Ovary (tissue), 9 donors: ENCODE results near the gene NMUR2. TPM values are rescaled to one million over a fixed set of nuclear protein-coding genes. Genes with fewer than 3 reads are reported as not detected.

ENCODE experiments used
- DNase-seq, 5 donors: peaks; one replicate each; pipeline ENCODE4 v3.0.0-alpha.2; 2019 to 2020
- H3K27ac ChIP-seq, 2 donors: fragments of 200-600 bp; one replicate each; pipeline versions ENCODE4 v1.5.1 to v1.8.0; 2019 to 2022
- H3K27me3 ChIP-seq: fragments of 200-600 bp; one replicate; pipeline ENCODE4 v1.8.0; 2022
- H3K36me3 ChIP-seq: fragments of 200-600 bp; sonication (generic); one replicate; pipeline ENCODE4 v1.5.1; 2019
- H3K4me1 ChIP-seq: one replicate; pipeline ENCODE4 v1.8.1; 2013; ENCODE audit warnings: mild to moderate bottlenecking, moderate library complexity; ENCODE audit not compliant: insufficient read depth
- H3K4me3 ChIP-seq: fragments of 200-600 bp; sonication (generic); one replicate; pipeline ENCODE4 v1.5.1; 2017
- H3K9me3 ChIP-seq, 2 donors: fragments of 200-600 bp in 1 of 2; sonication (generic) in 1 of 2; one replicate each; pipeline versions ENCODE4 v1.5.1 to v1.8.1; 2013 to 2019; ENCODE audit warnings: mild to moderate bottlenecking in 1 of 2, moderate library complexity in 1 of 2
- EP300 ChIP-seq: sonication (generic); formaldehyde crosslinking; IDR thresholded peaks from one replicate; pipeline ENCODE4 v1.6.1; 2017; ENCODE audit warnings: antibody characterized with exemption
- POLR2A ChIP-seq: fragments of 450-650 bp; IDR thresholded peaks from one replicate; pipeline ENCODE4 v1.6.1; 2017; ENCODE audit warnings: antibody characterized with exemption, mild to moderate bottlenecking, moderate library complexity
- WGBS, 3 donors: extraction: QIAGEN DNeasy Blood & Tissue Kit in 1 of 3; methylation state at CpG; one replicate each; pipeline versions ENCODE4 v1.1.5 to v1.1.7; 2013 to 2017; 5-methylcytosine and 5-hydroxymethylcytosine counted together
- intact Hi-C, 4 donors: fragments of 100-400 bp; cut with DNase I; formaldehyde crosslinking; loops; one replicate each; pipeline versions ENCODE4 v1.11.0 to v1.15.1; 2022 to 2023
- polyA plus RNA-seq, 2 donors: library from polyadenylated mRNA; stranded (reverse); fragments of 200-250 nt in 1 of 2; fragments of 350-450 nt in 1 of 2; fragmentation: Illumina TruSeq in 1 of 2; extraction: RNeasy Lipid Tissue Mini Kit (QIAGEN cat#74804) in 1 of 2; gene quantifications; one replicate each; pipeline ENCODE4 v1.2.3, GENCODE V29; 2013 to 2014
- total RNA-seq, 7 donors: library from RNA; depleted of rRNA in 2 of 7; stranded (reverse); fragments of >200 nt in 2 of 7; fragmentation: NEBNext Ultra II Directional in 3 of 7; extraction: Animal tissue kit (Norgen Biotek cat#: 25700) in 3 of 7; gene quantifications; one replicate each; pipeline versions ENCODE4 v1.1.0 to v1.2.4, GENCODE V29; 2016 to 2023
- TF ChIP-seq, protein P1 (sequence below), 3 donors: fragments of 450-650 bp in 2 of 3; fragments of 200-600 bp in 1 of 3; IDR thresholded peaks; one replicate each; pipeline versions ENCODE4 v1.5.1 to v1.8.0; 2016 to 2022; ENCODE audit warnings: antibody characterized with exemption in 3 of 3, mild to moderate bottlenecking in 1 of 3
- donor health status: DM: no; HTN: no; CAD: no; lungs with moderate emphysema.
- donor health status: DM: no; HTN: no; CAD: no.
- donor health status: Bipolar disorder and iron deficiency.
- donor health status: DM: yes; HTN: yes; CAD: no.
- donor health status: DM: no; HTN: no; CAD: no.
- donor health status: DM: yes; HTN: yes; CAD: no.

The NMUR2 gene
- total and polyA plus RNA-seq, 9 donors: 0.13 to 0.15 TPM; not detected in 7

DNA sequence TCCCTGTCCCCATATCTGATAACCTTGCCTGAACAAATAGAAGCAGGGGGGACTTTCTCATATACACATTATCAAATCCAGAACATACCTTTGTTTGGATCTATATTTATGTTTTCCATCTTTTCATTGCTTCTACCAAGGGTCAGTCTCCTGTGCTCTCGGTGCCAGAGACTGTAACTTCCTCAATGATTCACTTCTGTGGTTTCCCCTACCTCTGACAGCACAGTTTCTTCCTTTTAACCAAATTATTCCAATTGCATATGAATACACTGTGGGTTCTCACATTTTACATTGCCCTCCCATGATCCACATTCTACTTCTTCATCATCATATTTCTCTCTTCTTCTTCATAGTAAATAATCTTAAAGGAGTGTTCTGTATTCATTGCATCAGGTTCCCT lies 32.2 kb downstream of the NMUR2 start:
- no peak overlapping the region for H3K4me3 ChIP-seq
- H3K9me3 ChIP-seq: no peaks in the 10 kb centered on the region
- H3K27me3 ChIP-seq: no peaks in the 10 kb centered on the region
- WGBS, 3 donors: 67 to 78% (median 70%) methylated on average over 1 of the region's 1 CpG
- TF ChIP-seq, protein P1, sequence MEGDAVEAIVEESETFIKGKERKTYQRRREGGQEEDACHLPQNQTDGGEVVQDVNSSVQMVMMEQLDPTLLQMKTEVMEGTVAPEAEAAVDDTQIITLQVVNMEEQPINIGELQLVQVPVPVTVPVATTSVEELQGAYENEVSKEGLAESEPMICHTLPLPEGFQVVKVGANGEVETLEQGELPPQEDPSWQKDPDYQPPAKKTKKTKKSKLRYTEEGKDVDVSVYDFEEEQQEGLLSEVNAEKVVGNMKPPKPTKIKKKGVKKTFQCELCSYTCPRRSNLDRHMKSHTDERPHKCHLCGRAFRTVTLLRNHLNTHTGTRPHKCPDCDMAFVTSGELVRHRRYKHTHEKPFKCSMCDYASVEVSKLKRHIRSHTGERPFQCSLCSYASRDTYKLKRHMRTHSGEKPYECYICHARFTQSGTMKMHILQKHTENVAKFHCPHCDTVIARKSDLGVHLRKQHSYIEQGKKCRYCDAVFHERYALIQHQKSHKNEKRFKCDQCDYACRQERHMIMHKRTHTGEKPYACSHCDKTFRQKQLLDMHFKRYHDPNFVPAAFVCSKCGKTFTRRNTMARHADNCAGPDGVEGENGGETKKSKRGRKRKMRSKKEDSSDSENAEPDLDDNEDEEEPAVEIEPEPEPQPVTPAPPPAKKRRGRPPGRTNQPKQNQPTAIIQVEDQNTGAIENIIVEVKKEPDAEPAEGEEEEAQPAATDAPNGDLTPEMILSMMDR (IDR thresholded peaks at IDR 0.05): no peak
- TF ChIP-seq POLR2A: no peak
- peaks cover 2% of the 10 kb centered on the region for H3K4me1 ChIP-seq
- intact Hi-C loops: no loop called here
- no peak overlapping the region for H3K27ac ChIP-seq
- H3K36me3 ChIP-seq: no peaks in the 10 kb centered on the region
- no peak for DNase-seq

DNA sequence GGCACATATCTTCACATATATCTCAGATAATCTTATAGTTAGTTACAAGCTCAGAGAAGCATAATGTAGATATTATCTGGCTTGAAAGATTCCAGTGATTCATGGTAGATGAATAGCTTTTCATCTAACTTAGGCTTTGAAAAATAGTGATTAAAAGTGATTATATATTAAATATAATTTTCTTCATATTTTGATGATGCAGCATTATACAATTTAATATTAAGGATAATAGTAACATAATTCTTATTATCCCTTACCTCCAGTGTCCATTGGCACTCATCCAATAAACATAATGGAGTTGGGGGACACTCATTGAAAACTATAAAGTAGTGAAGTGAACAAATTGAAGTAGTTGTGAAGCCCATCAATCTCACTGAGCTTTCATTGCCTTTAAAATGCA lies 35.8 kb downstream of the NMUR2 start:
- H3K36me3 ChIP-seq: no peaks in the 10 kb centered on the region
- no peak overlapping the region for H3K27ac ChIP-seq
- H3K4me1 ChIP-seq: no peaks in the 10 kb centered on the region
- H3K27me3 ChIP-seq: no peaks in the 10 kb centered on the region
- no peaks in the 10 kb centered on the region for H3K9me3 ChIP-seq
- intact Hi-C loops: no loop called here
- no peak for TF ChIP-seq EP300
- TF ChIP-seq, protein P1 (IDR thresholded peaks at IDR 0.05): no peak
- no peak overlapping the region for H3K4me3 ChIP-seq
- DNase-seq: no peak

DNA sequence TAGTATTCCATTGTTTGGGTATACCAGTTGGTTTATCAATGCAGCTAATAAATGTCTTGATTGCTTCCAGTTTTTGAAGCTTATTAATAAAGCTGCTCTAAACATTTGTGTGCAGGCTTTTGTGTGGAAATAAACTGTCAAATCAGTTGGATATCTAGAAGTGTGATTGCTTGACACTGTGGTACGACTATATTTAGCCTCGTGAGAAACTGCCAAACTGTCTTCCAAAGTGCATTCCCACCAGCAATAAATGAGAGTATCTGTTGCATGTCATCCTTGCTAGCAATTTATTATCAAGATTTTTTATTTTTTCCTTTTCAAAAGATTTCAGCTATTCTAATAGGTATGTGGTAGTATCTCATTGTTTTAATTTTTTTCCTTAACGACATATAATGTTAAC lies 37.5 kb downstream of the NMUR2 start:
- intact Hi-C loops: no loop called here
- Histone ChIP-seq H3K27ac (no peak overlapping the region), H3K36me3 (no peaks in the 10 kb centered on the region), H3K4me1 (no peaks in the 10 kb centered on the region), H3K9me3 (no peaks in the 10 kb centered on the region), H3K4me3 (no peak overlapping the region), H3K27me3 (no peaks in the 10 kb centered on the region)
- TF ChIP-seq EP300 (no peak), POLR2A (no peak)
- TF ChIP-seq, protein P1 (IDR thresholded peaks at IDR 0.05): no peak
- DNase-seq: no peak
- WGBS, 3 donors: 72 to 79% (median 75%) methylated on average over 3 of the region's 3 CpGs

DNA sequence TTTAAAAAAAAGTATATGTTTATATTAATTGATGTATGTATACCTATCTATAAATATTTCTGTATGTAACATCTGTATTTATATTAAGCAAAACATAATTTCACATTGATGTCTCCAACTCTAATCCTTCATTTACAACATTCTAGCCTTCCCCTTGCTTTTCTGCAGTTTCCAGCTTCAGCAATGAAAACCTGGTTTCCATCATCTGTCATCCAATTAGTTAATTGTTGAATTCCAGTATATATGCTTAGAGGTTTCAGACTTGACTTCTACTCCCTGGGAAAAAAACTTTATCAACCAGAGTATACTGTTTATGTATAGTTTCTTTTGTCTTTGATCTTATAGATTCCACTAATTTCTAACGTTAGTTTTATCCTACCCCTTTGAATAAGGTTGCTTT lies 38.4 kb downstream of the NMUR2 start:
- intact Hi-C loops: no loop called here
- no peak overlapping the region for H3K4me3 ChIP-seq
- TF ChIP-seq, protein P1 (IDR thresholded peaks at IDR 0.05): no peak
- no peak for TF ChIP-seq EP300
- TF ChIP-seq POLR2A: no peak

DNA sequence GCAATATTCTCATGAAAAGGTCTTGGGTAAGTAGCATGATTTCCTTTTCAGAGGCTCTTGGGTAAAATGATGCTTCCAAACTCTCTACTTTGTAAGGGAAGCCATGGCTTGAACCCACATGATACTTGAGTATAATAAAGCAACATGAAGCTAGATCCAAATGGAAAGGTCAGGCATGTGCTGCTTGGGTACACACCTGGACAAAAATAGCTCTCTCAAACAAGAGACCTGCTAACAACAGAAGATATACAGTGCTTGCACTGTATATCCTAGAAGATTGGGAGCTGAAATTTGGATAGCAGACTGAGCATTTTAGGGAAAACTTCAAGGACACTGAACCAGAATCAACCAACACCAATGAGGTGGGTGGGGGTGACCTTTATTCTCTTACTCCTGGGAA lies 40.2 kb downstream of the NMUR2 start:
- no peak for DNase-seq
- TF ChIP-seq, protein P1 (IDR thresholded peaks at IDR 0.05): no peak
- TF ChIP-seq POLR2A (no peak), EP300 (no peak)

More for the DNA sequence above, 38.4 kb downstream of the NMUR2 start:
- H3K4me1 ChIP-seq: no peaks in the 10 kb centered on the region
- H3K9me3 ChIP-seq: no peaks in the 10 kb centered on the region
- no peaks in the 10 kb centered on the region for H3K36me3 ChIP-seq
- no peaks in the 10 kb centered on the region for H3K27me3 ChIP-seq
- 17 to 23% (median 22%) methylated on average over 1 of the region's 1 CpG for WGBS, 3 donors
- H3K27ac ChIP-seq: no peak overlapping the region
- DNase-seq: no peak

More for the DNA sequence above, 40.2 kb downstream of the NMUR2 start:
- H3K27ac ChIP-seq: no peak overlapping the region
- no peaks in the 10 kb centered on the region for H3K4me1 ChIP-seq
- H3K9me3 ChIP-seq: no peaks in the 10 kb centered on the region
- intact Hi-C loops: no loop called here
- H3K27me3 ChIP-seq: no peaks in the 10 kb centered on the region
- H3K36me3 ChIP-seq: no peaks in the 10 kb centered on the region
- no peak overlapping the region for H3K4me3 ChIP-seq
